ENCODE results near the gene FBP2.
"Not testable (repeated sequence)": the region's sequence is repeated elsewhere in the genome, so short reads cannot be mapped to it uniquely, and the experiment has no call there.

Gene FBP2

DNA sequence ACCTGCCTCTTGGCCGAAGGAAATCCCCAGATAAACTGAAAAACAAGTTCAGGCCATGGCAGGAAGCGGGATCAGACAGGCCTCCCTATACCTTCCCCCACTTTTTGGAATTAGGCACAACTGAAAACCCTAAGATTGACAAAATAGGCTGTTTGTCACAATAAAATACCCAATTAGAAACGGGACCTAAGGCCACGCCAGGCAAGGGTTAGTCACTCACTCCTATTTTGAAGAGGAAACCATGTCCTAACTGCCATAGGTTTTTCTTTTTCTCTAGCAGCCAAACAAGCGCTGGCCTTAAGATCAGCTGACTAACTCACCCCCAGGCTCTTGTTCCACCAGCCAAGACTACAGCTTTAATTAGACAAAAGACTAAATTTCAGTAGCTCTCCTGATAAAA lies 11.9 kb downstream of the FBP2 start:
- Histone ChIP-seq H3K27me3 (ENCODE audit: control insufficient read depth, insufficient read depth, low read length) (no peaks in the 10 kb centered on the region), H3K4me3 (ENCODE audit: low read length) (no peak overlapping the region), H3K36me3 (ENCODE audit: control insufficient read depth, low read depth, low read length) (no peaks in the 10 kb centered on the region), H3K9ac (ENCODE audit: low read length) (no peak overlapping the region), H3K4me1 (ENCODE audit: control insufficient read depth, low read depth, low read length) (no peaks in the 10 kb centered on the region), H3K9me3 (ENCODE audit: control insufficient read depth, low read depth, low read length) (no peaks in the 10 kb centered on the region), H3K27ac (ENCODE audit: low read length) (no peak overlapping the region)

DNA sequence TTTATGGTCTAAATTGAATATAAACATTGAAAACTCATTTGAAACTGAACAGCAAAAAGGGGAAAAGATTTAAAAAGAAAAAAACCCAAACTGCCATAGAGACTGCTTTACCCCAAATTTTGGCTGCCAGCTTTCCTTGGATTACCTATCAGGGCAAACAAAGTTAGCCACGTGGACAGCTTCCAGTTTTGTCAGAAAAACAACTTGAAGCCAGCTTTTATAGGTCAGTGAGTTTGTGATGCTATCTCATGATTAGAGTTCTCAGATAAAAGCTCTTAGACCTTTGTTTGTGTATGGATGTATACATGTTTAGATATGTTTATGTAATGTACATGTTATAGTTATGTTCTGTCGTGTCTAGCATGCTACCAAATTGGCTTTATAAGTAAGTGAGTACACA lies 16.1 kb downstream of the FBP2 start:
- no peak overlapping the region for H3K9ac ChIP-seq (ENCODE audit: low read length)
- no peaks in the 10 kb centered on the region for H3K36me3 ChIP-seq (ENCODE audit: control insufficient read depth, low read depth, low read length)
- no peaks in the 10 kb centered on the region for H3K4me1 ChIP-seq (ENCODE audit: control insufficient read depth, low read depth, low read length)
- no peak overlapping the region for H3K27ac ChIP-seq (ENCODE audit: low read length)
- no peaks in the 10 kb centered on the region for H3K9me3 ChIP-seq (ENCODE audit: control insufficient read depth, low read depth, low read length)
- H3K27me3 ChIP-seq (ENCODE audit: control insufficient read depth, insufficient read depth, low read length): peaks cover under 1% of the 10 kb centered on the region
- H3K4me3 ChIP-seq (ENCODE audit: low read length): no peak overlapping the region

DNA sequence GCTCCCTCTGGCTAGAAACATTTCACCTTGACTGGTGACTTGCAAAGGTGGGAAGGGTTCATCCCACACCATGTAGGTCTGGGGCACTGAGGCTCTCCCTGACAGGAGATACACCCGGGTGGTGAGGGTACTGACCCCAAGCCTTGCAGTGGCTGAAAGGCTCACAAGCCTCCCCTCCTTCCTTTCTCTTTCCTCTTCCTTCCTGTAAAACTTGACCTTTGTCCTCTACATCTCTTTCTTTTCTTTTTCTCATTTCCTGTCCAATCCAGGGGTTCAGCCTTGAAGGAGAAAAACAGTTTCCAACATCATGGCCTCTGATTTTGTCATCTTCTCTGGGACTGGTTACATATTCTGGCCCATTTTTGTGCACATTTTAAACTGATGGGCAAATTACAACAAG lies 16.6 kb downstream of the FBP2 start:
- H3K9me3 ChIP-seq (ENCODE audit: control insufficient read depth, low read depth, low read length): no peaks in the 10 kb centered on the region
- no peaks in the 10 kb centered on the region for H3K36me3 ChIP-seq (ENCODE audit: control insufficient read depth, low read depth, low read length)
- H3K4me3 ChIP-seq (ENCODE audit: low read length): no peak overlapping the region
- no peak overlapping the region for H3K9ac ChIP-seq (ENCODE audit: low read length)
- H3K27me3 ChIP-seq (ENCODE audit: control insufficient read depth, insufficient read depth, low read length): peaks cover 4% of the 10 kb centered on the region
- no peaks in the 10 kb centered on the region for H3K4me1 ChIP-seq (ENCODE audit: control insufficient read depth, low read depth, low read length)
- no peak overlapping the region for H3K27ac ChIP-seq (ENCODE audit: low read length)

DNA sequence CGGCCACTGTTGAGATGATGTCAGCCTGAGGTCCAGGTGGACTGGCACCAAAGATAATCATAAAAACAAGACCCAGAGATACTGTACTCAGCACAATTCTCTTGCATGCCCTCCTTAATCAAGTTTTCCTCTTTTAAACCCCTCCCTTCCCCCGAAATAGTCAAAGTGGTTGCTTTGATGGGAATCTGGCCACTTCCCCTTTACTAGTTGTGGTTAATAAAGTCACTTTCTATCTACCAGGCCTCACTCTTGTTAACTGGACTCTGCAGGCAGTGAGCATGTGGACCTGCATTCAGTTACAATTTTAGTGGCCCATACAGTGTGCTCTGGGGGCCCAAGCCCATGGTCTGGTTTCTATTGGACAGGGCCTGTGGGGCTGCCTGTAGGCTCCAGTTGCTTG lies 17.5 kb downstream of the FBP2 start:
- H3K27me3 ChIP-seq (ENCODE audit: control insufficient read depth, insufficient read depth, low read length): peaks cover 4% of the 10 kb centered on the region
- H3K4me3 ChIP-seq (ENCODE audit: low read length): no peak overlapping the region
- no peaks in the 10 kb centered on the region for H3K4me1 ChIP-seq (ENCODE audit: control insufficient read depth, low read depth, low read length)
- no peaks in the 10 kb centered on the region for H3K36me3 ChIP-seq (ENCODE audit: control insufficient read depth, low read depth, low read length)
- no peak overlapping the region for H3K9ac ChIP-seq (ENCODE audit: low read length)
- no peak overlapping the region for H3K27ac ChIP-seq (ENCODE audit: low read length)
- H3K9me3 ChIP-seq (ENCODE audit: control insufficient read depth, low read depth, low read length): no peaks in the 10 kb centered on the region

DNA sequence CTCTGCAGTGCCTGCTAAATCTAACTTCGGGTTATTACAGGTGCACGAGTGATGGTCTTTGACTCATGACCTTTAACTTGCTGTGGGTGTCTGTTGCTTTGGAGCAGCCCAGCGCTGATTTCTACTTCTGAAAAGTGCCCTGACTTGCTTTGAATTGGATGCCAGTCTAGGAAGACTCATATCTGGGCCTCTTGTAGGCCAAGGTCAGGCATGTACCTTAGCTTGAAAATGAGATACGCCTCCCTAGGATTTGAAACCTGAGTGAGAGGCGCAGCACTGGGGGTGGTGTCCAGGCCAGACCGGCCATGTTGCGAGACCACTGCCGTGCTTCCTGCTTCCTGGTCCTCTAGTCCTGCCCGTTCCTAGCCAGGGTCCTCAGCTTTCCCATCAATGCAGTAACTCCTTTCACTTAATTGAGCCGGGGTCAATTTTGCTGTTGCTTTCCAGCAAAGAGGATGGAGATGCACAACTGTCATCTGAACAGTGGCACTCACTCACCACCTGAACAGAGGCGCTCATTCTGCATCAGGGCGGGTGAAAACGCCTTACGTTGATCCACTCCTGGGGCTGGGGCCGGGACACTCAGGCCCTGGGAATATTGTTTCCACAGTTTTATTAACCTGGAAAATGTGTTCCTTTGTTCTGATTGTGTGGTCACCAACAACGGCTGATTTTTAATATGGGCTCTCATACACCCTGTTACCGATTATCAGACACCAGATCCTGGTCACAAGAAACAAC lies 24.5 kb downstream of the FBP2 start:
- peaks cover 4% of the 10 kb centered on the region for H3K27me3 ChIP-seq (ENCODE audit: control insufficient read depth, insufficient read depth, low read length)
- no peak overlapping the region for H3K9ac ChIP-seq (ENCODE audit: low read length)

DNA sequence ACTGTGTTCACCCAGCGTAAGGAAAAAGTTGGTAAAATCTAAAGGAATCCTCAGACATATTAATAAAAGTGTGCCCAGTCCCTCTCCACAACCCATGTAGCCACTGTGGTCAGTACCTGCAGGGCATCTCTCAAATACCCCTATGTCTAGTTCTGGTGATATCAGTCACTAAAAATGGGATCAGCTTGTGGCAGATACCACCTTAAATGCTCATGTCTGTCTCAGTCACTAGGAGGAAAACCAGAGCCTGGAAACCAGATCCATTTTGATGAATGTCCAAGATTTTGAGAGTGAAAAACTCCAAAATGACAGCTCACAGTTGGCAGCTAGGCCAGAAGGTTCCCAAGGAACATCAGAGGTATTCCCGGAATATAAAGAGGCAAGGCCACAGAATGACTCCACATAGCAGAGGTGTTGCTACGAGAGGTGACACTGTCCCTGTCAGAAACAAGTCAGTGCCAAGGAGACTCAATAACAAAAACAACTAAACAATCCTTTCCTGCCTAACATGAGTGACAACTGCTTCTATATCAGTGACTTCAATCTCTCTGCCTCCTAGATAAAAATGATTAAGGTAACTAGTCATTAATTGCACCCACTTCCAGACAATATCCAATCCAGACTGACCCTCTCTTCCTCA lies 25.3 kb downstream of the FBP2 start:
- Histone ChIP-seq H3K27me3 (ENCODE audit: control insufficient read depth, insufficient read depth, low read length) (peaks cover 4% of the 10 kb centered on the region), H3K9ac (ENCODE audit: low read length) (no peak overlapping the region), H3K9me3 (ENCODE audit: control insufficient read depth, low read depth, low read length) (no peaks in the 10 kb centered on the region), H3K4me3 (ENCODE audit: low read length) (no peak overlapping the region), H3K27ac (ENCODE audit: low read length) (no peak overlapping the region), H3K4me1 (ENCODE audit: control insufficient read depth, low read depth, low read length) (peaks cover 7% of the 10 kb centered on the region), H3K36me3 (ENCODE audit: control insufficient read depth, low read depth, low read length) (no peaks in the 10 kb centered on the region)

More for the DNA sequence above, 24.5 kb downstream of the FBP2 start:
- Histone ChIP-seq H3K4me3 (ENCODE audit: low read length) (no peak overlapping the region), H3K27ac (ENCODE audit: low read length) (no peak overlapping the region), H3K36me3 (ENCODE audit: control insufficient read depth, low read depth, low read length) (no peaks in the 10 kb centered on the region), H3K4me1 (ENCODE audit: control insufficient read depth, low read depth, low read length) (peaks cover 7% of the 10 kb centered on the region), H3K9me3 (ENCODE audit: control insufficient read depth, low read depth, low read length) (no peaks in the 10 kb centered on the region)

DNA sequence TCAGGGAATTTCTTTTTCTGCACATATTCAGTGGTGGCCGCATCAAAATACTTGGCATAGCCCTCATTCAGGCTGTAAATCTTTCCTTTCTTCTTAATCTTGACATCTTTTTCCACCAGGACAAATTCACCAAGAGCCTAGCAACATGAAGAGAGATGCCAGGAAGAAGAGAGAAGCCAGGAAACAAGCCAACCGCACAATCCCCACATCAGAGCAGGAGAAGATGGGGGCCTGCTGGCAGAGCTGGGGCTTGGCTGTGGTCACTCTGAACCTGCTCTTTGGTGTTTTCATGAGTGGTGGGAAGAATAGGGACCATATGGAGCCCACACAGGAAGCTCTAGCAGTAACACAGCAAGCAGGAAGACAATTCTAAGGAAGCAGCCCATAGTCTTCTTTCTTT lies 26.4 kb downstream of the FBP2 start:
- peaks cover 7% of the 10 kb centered on the region for H3K4me1 ChIP-seq (ENCODE audit: control insufficient read depth, low read depth, low read length)
- H3K27ac ChIP-seq (ENCODE audit: low read length): no peak overlapping the region
- no peak overlapping the region for H3K9ac ChIP-seq (ENCODE audit: low read length)
- peaks cover under 1% of the 10 kb centered on the region for H3K27me3 ChIP-seq (ENCODE audit: control insufficient read depth, insufficient read depth, low read length)
- no peaks in the 10 kb centered on the region for H3K9me3 ChIP-seq (ENCODE audit: control insufficient read depth, low read depth, low read length)
- H3K4me3 ChIP-seq (ENCODE audit: low read length): no peak overlapping the region
- peaks cover 7% of the 10 kb centered on the region for H3K36me3 ChIP-seq (ENCODE audit: control insufficient read depth, low read depth, low read length)

DNA sequence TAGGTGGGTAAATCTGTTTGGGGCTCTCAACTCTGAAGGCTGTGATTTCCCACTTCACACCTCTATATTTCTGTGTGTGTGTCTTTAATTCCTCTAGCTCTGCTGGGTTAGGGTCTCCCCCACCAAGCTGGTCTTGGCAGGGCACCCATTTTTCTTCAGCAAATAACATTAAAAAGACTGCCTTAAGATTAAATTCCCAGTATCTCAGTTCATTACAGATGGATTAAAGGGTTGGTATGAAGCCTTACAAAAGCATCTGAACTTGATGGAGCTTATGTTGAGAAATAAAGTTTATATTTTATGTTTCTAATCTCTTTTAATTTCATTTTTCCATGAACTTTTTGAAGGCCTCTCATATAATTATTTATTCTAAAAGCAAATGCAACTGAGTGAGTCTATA lies 27.1 kb downstream of the FBP2 start:
- H3K27ac ChIP-seq (ENCODE audit: low read length): no peak overlapping the region
- H3K4me1 ChIP-seq (ENCODE audit: control insufficient read depth, low read depth, low read length): peaks cover 7% of the 10 kb centered on the region
- peaks cover 7% of the 10 kb centered on the region for H3K36me3 ChIP-seq (ENCODE audit: control insufficient read depth, low read depth, low read length)
- H3K9me3 ChIP-seq (ENCODE audit: control insufficient read depth, low read depth, low read length): no peaks in the 10 kb centered on the region
- no peak overlapping the region for H3K9ac ChIP-seq (ENCODE audit: low read length)
- H3K4me3 ChIP-seq (ENCODE audit: low read length): no peak overlapping the region
- H3K27me3 ChIP-seq (ENCODE audit: control insufficient read depth, insufficient read depth, low read length): no peaks in the 10 kb centered on the region

DNA sequence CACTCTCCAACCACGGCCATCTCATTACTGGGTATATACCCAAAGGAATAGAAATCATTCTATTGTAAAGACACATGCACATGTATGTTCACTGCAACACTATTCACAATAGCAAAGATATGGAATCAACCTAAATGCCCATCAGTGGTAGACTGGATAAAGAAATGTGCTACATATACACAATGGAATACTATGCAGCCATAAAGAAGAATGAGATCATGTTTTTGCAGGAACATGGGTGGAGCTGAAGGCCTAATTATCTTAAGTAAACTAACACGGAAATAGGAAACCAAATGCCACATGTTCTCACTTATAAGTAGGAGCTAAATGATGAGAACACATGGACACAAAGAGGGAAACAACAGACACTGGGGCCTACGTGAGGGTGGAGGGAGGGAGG lies 29.3 kb downstream of the FBP2 start:
- H3K4me1 ChIP-seq (ENCODE audit: control insufficient read depth, low read depth, low read length): not testable (repeated sequence)

DNA sequence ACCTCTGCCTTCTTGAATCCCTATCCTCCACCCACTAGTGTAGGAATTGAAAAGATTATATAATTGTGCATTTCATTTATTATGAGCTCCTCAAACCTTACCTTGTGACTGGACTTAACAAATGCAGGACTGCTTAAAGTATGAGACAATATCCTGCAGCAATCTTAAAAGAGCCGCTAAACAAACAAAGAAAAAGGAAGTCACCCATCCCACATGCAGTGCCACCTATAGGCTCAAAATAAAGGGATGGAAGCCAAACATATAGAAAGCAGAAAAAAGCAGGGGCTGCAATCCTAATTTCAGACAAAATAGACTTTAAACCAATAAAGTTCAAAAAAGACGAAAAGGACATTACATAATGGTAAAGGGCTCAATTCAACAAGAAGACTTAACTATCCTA lies 30.1 kb downstream of the FBP2 start:
- Histone ChIP-seq H3K9me3 (ENCODE audit: control insufficient read depth, low read depth, low read length) (no peaks in the 10 kb centered on the region), H3K27me3 (ENCODE audit: control insufficient read depth, insufficient read depth, low read length) (no peaks in the 10 kb centered on the region), H3K27ac (ENCODE audit: low read length) (no peak overlapping the region), H3K4me1 (ENCODE audit: control insufficient read depth, low read depth, low read length) (no peaks in the 10 kb centered on the region), H3K4me3 (ENCODE audit: low read length) (no peak overlapping the region), H3K9ac (ENCODE audit: low read length) (no peak overlapping the region), H3K36me3 (ENCODE audit: control insufficient read depth, low read depth, low read length) (peaks cover 15% of the 10 kb centered on the region)

More for the DNA sequence above, 29.3 kb downstream of the FBP2 start:
- H3K9me3 ChIP-seq (ENCODE audit: control insufficient read depth, low read depth, low read length); H3K4me3 ChIP-seq (ENCODE audit: low read length); H3K27me3 ChIP-seq (ENCODE audit: control insufficient read depth, insufficient read depth, low read length); H3K9ac ChIP-seq (ENCODE audit: low read length); H3K27ac ChIP-seq (ENCODE audit: low read length): not testable (repeated sequence)
- peaks cover 11% of the 10 kb centered on the region for H3K36me3 ChIP-seq (ENCODE audit: control insufficient read depth, low read depth, low read length)

DNA sequence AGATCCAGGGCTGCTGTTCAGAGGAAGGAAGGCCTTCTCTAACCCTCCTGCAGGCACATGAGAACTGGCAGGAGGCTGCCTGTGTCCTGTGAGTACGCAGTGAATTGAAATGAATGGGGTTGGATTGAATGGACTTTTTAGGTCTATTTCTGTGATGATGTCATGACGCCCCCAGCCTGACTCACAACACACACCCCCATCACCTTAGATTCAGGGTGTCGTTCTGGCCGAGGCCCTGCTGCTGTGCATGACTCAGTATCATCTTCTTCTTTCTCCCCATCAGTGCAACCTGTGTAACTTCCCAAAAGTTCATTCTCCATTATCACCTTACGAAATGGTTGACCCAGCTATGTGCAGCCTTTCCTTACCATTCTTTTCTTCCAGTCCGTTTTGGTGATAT lies 33.4 kb downstream of the FBP2 start:
- no peaks in the 10 kb centered on the region for H3K9me3 ChIP-seq (ENCODE audit: control insufficient read depth, low read depth, low read length)
- H3K4me1 ChIP-seq (ENCODE audit: control insufficient read depth, low read depth, low read length): peaks cover 4% of the 10 kb centered on the region
- no peak overlapping the region for H3K9ac ChIP-seq (ENCODE audit: low read length)
- no peak overlapping the region for H3K4me3 ChIP-seq (ENCODE audit: low read length)
- H3K36me3 ChIP-seq (ENCODE audit: control insufficient read depth, low read depth, low read length): peaks cover 15% of the 10 kb centered on the region
- no peak overlapping the region for H3K27ac ChIP-seq (ENCODE audit: low read length)
- H3K27me3 ChIP-seq (ENCODE audit: control insufficient read depth, insufficient read depth, low read length): no peaks in the 10 kb centered on the region

DNA sequence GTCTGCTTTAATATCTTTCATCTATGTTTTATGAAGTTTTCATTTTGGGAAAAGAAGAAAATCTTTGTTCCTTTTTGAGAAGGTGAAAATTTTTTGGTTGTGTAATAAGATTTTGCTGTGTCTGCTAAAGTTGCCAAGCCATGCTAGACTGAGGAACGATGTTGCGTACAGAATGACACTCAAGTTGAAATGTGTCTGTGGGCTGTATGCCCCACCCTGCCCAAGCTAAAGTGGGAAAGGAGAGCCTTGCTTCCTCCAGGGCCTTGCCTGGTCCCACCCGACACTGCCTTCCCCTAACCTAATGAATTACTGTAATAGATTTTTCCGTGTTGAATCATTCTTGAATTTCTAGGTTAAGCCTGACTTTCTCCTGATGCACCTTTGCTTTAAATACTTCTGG lies 36.2 kb downstream of the FBP2 start:
- H3K9ac ChIP-seq (ENCODE audit: low read length): no peak overlapping the region
- no peaks in the 10 kb centered on the region for H3K9me3 ChIP-seq (ENCODE audit: control insufficient read depth, low read depth, low read length)
- no peaks in the 10 kb centered on the region for H3K27me3 ChIP-seq (ENCODE audit: control insufficient read depth, insufficient read depth, low read length)
- peaks cover 4% of the 10 kb centered on the region for H3K4me1 ChIP-seq (ENCODE audit: control insufficient read depth, low read depth, low read length)
- H3K36me3 ChIP-seq (ENCODE audit: control insufficient read depth, low read depth, low read length): peaks cover 8% of the 10 kb centered on the region
- H3K27ac ChIP-seq (ENCODE audit: low read length): no peak overlapping the region
- H3K4me3 ChIP-seq (ENCODE audit: low read length): no peak overlapping the region
